HG03097 (cell line): Measurements from ENCODE around the gene MTHFS.
"Not testable (repeated sequence)": the region's sequence is repeated elsewhere in the genome, so short reads cannot be mapped to it uniquely, and the experiment has no call there.

Experiments used
- ATAC-seq: cut with Tn5 transposase; IDR thresholded peaks from one replicate; pipeline ENCODE4 v1.9.1; 2021; ENCODE audit not compliant: unreplicated experiment, low FRiP score

The MTHFS gene

GRCh38 chr15:79916502-79917132 is 19.8 kb upstream of the MTHFS start:
- no peak for ATAC-seq

DNA sequence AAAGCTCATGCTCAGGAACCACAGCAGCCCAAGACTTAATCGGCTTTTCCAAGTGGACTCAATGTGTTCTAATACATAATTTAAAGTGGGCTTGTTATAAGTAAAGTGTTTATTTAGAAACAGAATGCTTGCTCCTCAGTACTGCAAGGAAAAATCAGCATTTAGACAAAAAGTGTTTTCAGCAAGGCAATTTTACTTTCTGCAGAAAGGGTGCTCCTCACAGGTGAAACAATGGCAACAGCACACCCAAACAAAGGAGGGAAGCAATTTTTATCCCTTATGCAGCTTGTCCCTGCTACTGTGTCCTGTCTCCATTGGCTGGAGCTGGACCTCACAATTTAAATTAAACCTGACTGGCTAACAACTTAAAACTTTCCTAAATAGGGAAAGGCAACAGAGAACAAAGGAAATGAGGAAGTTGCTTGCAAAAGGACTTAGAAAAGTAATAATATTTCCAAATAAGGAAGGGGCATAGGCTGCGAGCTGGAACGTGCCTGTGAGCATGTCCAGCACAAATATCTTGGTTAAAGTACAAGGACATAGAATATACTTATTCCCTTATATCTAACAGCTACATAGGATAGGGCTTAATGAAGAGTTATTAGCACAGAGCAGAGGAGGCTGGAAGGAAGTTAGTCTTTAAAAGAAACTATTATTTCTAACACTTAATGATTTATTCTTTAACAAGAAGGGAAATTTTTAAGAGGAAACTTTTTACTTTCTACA is 19.1 kb upstream of the MTHFS start:
- ATAC-seq: not testable (repeated sequence)

- no peak for ATAC-seq
Observed at GRCh38 chr15:79914728-79915127, 17.9 kb upstream of the MTHFS start.

- ATAC-seq: peak; percentile 87
Observed at GRCh38 chr15:79909556-79910335, 12.9 kb upstream of the MTHFS start.

DNA sequence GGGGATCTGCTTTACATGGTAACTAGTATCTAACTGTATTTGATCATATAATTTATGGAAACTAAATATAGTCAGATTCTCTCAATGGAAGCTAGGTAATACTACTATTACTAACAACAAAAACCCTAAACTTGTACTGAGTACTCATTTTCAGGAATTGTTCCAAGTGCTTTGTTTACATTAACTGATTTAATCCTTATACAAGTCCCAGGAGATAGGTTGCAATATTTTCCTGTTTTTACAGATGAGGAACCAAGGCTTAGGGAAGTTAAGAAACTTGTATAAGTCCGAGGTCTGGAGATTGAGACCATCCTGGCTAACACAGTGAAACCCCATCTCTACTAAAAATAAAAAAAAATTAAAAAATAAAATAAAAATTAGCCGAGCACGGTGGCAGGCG is 7.5 kb upstream of the MTHFS start:
- no peak for ATAC-seq

- no peak for ATAC-seq
Observed at GRCh38 chr15:79903626-79904025, 6.8 kb upstream of the MTHFS start.

DNA sequence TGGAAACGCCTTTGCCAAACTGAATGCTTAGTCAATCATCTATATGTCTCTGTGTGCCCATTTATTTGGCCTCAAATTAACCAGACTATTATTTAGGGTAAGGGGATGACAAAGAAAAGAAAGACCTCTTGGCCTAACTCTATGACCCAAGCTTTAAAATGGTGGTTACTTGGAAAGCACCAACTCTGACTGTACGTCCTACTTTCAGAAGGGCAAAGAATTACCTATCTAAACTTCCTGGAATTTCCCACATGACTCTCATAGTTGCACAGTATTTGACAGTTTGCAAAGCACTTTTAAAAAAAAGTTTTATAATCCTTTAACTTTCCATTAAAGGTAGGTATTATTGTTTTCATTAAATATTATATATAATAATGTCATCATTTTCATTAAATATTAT is 6.3 kb upstream of the MTHFS start:
- no peak for ATAC-seq

GRCh38 chr15:79901958-79902357 is 5.1 kb upstream of the MTHFS start:
- ATAC-seq: peak; percentile 43

- ATAC-seq: not testable (repeated sequence)
Observed at GRCh38 chr15:79900818-79901378, 4.1 kb upstream of the MTHFS start.

GRCh38 chr15:79900087-79900486 is 3.3 kb upstream of the MTHFS start:
- ATAC-seq: no peak

- ATAC-seq: not testable (repeated sequence)
Observed at GRCh38 chr15:79898786-79899185, 2.0 kb upstream of the MTHFS start.

GRCh38 chr15:79898369-79898768 is 1.6 kb upstream of the MTHFS start:
- no peak for ATAC-seq

- no peak for ATAC-seq
Observed at GRCh38 chr15:79897701-79898113, 893 bp upstream of the MTHFS start.

DNA sequence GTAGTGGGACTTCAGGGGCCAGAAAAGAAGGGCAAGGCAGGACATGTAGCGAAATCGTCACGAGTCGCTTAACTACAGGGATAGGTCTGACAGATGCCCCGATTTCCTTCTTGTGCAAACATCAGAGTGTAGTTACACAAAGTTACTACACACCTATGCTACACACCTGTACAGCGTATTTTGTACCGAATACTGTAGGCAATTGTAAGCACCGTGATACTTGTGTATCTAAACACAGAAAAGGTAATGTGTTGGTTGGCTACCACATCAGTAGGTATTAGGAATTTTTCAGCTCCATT is 515 bp upstream of the MTHFS start:
- ATAC-seq: no peak

DNA sequence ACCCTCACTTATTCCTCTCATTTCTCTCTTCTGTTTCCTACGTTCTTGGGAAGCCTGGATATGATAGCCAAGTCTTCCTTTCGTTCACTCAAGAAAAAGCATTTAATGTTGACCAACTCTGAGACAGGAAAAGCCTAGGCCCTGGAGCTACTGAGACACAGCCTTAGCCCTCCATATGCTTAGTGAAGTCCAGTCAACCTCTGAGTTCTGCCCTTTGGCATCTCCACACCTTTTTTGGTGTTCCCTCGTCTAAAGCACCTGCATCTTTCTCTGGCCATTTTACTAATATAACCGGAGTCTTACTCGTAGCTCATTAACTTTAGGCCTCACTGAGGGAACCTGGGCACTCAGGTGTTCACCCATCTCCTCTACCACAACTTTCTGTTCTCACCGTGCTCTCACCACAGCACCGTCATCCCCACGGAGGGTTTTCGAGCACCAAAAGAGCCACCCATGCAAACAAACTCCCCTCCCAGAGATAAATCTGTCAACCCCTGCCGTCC is 632 bp downstream of the MTHFS start:
- peak; percentile 40 for ATAC-seq

GRCh38 chr15:79887054-79887930 is 9.5 kb downstream of the MTHFS start:
- ATAC-seq: no peak

DNA sequence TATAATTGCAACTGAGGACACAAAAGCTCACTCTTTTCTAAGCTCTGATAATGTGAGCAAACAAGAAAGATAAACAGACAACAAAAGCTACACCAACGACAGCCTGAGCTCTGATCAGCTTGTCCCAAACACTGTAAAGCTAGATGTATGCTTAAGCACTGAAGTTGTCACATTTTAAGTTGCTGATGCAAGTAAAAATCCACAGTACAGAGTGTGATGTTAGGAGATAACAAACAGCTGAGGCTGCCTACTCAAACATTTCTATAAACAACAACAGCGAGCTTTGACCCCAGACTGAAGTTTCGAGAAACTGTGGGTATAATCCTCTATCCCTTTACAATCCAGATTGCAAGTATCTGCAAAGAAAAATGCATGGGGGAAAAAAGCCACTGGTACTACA is 10.7 kb downstream of the MTHFS start:
- ATAC-seq: no peak

DNA sequence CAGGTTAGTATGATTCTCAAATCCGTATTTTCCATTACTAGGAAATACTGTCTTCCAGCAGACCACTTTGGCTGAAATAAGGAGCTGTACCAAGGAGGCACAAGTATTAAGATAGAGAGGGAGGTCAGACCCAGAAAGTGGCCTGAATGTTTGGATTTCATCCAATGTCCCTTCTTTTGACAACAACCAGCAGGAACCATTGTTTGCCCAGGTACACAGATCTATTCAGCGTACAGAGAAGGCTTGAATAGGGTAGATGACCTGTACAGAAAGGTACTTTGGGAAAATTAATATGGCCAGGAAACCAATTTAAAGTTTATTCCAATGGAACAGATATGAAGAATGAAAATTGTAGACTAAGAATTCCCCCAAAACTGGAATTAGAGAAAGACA is 12.6 kb downstream of the MTHFS start:
- no peak for ATAC-seq

DNA sequence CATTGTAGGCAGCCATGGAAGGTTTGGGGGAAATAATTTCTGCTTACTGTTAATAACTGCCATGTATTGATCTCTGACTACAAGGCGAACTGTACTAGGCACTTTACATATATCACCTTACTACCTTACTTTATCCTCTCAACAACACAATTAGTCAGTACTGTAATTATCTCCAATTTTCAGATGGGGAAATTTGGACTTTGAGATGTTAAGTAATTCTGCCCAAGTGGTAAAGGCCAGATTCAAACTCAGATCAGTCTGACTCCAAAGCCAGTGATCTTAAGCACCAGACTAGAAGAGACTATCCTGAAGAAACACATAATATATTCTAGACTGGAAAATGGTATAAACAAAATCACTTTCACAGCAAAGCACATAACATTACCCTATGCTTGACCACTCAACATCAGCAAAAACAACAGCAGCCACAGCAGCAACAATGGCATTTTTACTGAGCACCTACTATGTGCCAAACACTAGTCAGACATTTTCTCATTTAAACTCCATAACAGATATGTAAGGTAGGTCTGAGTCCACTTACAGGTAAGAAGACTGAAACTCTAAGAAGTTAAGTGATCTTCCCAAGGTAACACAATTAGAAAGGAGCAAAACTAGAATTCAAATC is 13.1 kb downstream of the MTHFS start:
- ATAC-seq: no peak

GRCh38 chr15:79881668-79882067 is 15.1 kb downstream of the MTHFS start:
- ATAC-seq: no peak
